HEK293 (cell line): ENCODE measurements around the gene CYP2A6.

Experiments
- CTCF ChIA-PET: fragments of 350-600 bp; formaldehyde crosslinking; extraction: SDS; loops from one replicate; lab custom pipeline; 2021; ENCODE audit warnings: antibody characterized with exemption; lab: Yijun Ruan, JAX
- POLR2A ChIA-PET: fragments of 300-600 bp; formaldehyde crosslinking; extraction: SDS; loops from one replicate; lab custom pipeline; 2020; ENCODE audit warnings: antibody characterized with exemption, inconsistent platforms; lab: Yijun Ruan, JAX
- H3K27ac ChIP-seq: fragments of 200-500 bp; sonication (Bioruptor generic); 2 replicates; pipeline ENCODE4 v1.5.1; 2014; ENCODE audit warnings: low read depth, low read length, control low read depth, inconsistent platforms; ENCODE audit errors: extremely low read depth
- H3K36me3 ChIP-seq, 2 experiments: fragments of 200-500 bp in 1 of 2; sonication (Bioruptor generic) in 1 of 2; 1 replicate in 1 of 2; 2 replicates in 1 of 2; pipeline ENCODE4 v1.5.1; 2014 to 2017; ENCODE audit warnings: inconsistent platforms in 2 of 2, low read length in 2 of 2; ENCODE audit not compliant: control insufficient read depth in 2 of 2, insufficient read depth in 1 of 2
- H3K4me1 ChIP-seq: fragments of 200-500 bp; sonication (Bioruptor generic); 2 replicates; pipeline ENCODE4 v1.5.1; 2014; ENCODE audit warnings: mild to moderate bottlenecking, low read length, inconsistent platforms; ENCODE audit not compliant: control insufficient read depth, insufficient read depth
- H3K4me3 ChIP-seq: 2 replicates; pipeline ENCODE4 v1.5.1; 2011; ENCODE audit warnings: low read depth, mild to moderate bottlenecking, control low read depth, low read length, moderate library complexity
- H3K9me3 ChIP-seq: fragments of 200-500 bp; sonication (Bioruptor generic); 2 replicates; pipeline ENCODE4 v1.5.1; 2014; ENCODE audit warnings: low read depth, low read length, inconsistent platforms; ENCODE audit not compliant: control insufficient read depth, insufficient read depth
- GLIS2 ChIP-seq: fragments of 450-650 bp; formaldehyde crosslinking; IDR thresholded peaks from 2 replicates; pipeline ENCODE4 v1.5.1; 2016; ENCODE audit warnings: missing biosample characterization, missing genetic modification characterization
- MEIS1 ChIP-seq: sonication (generic); formaldehyde crosslinking; IDR thresholded peaks from 2 replicates; pipeline ENCODE4 v1.8.1; 2022; ENCODE audit warnings: missing genetic modification reagents, mild to moderate bottlenecking, borderline replicate concordance
- MYNN ChIP-seq: fragments of 450-650 bp; formaldehyde crosslinking; IDR thresholded peaks from 2 replicates; pipeline ENCODE4 v1.5.1; 2016; ENCODE audit warnings: missing biosample characterization, missing genetic modification characterization, borderline replicate concordance
- MZF1 ChIP-seq: fragments of 450-650 bp; formaldehyde crosslinking; IDR thresholded peaks from 2 replicates; pipeline ENCODE4 v1.5.1; 2017; ENCODE audit warnings: missing biosample characterization, missing genetic modification characterization, borderline replicate concordance
- PRDM10 ChIP-seq: fragments of 450-650 bp; formaldehyde crosslinking; IDR thresholded peaks from 2 replicates; pipeline ENCODE4 v1.5.1; 2016; ENCODE audit warnings: missing biosample characterization, missing genetic modification characterization
- REPIN1 ChIP-seq: fragments of 450-650 bp; formaldehyde crosslinking; IDR thresholded peaks from 2 replicates; pipeline ENCODE4 v1.5.1; 2017; ENCODE audit warnings: missing biosample characterization, missing genetic modification characterization, low read depth
- SALL2 ChIP-seq: fragments of 450-650 bp; formaldehyde crosslinking; IDR thresholded peaks from 2 replicates; pipeline ENCODE4 v1.5.0; 2017; ENCODE audit warnings: missing biosample characterization, mild to moderate bottlenecking, missing genetic modification characterization, borderline replicate concordance
- SCRT1 ChIP-seq: fragments of 450-650 bp; formaldehyde crosslinking; IDR thresholded peaks from 2 replicates; pipeline ENCODE4 v1.5.1; 2016; ENCODE audit warnings: missing biosample characterization, missing genetic modification characterization, borderline replicate concordance
- SP3 ChIP-seq: fragments of 450-650 bp; formaldehyde crosslinking; IDR thresholded peaks from 2 replicates; pipeline ENCODE4 v1.5.1; 2016; ENCODE audit warnings: missing biosample characterization, missing genetic modification characterization
- ZFHX2 ChIP-seq: fragments of 450-650 bp; formaldehyde crosslinking; conservative IDR thresholded peaks from 2 replicates; pipeline ENCODE4 v1.5.1; 2016; ENCODE audit warnings: missing biosample characterization, missing genetic modification characterization
- ZNF155 ChIP-seq: fragments of 450-650 bp; formaldehyde crosslinking; IDR thresholded peaks from 2 replicates; pipeline ENCODE4 v1.5.1; 2016; ENCODE audit warnings: missing biosample characterization, missing genetic modification characterization
- ZNF175 ChIP-seq: fragments of 450-650 bp; formaldehyde crosslinking; IDR thresholded peaks from 2 replicates; pipeline ENCODE4 v1.5.1; 2016; ENCODE audit warnings: missing biosample characterization, missing genetic modification characterization
- ZNF350 ChIP-seq: fragments of 450-650 bp; formaldehyde crosslinking; IDR thresholded peaks from 2 replicates; pipeline ENCODE4 v1.5.0; 2017; ENCODE audit warnings: missing biosample characterization, mild to moderate bottlenecking, missing genetic modification characterization
- ZNF37A ChIP-seq: fragments of 450-650 bp; IDR thresholded peaks from 2 replicates; pipeline ENCODE4 v1.5.1; 2018; ENCODE audit warnings: missing biosample characterization, missing genetic modification characterization
- ZNF426 ChIP-seq: fragments of 450-650 bp; formaldehyde crosslinking; IDR thresholded peaks from 2 replicates; pipeline ENCODE4 v1.5.1; 2017; ENCODE audit warnings: missing biosample characterization, missing genetic modification characterization, mild to moderate bottlenecking, inconsistent platforms, moderate library complexity
- ZNF433 ChIP-seq: fragments of 450-650 bp; formaldehyde crosslinking; IDR thresholded peaks from 2 replicates; pipeline ENCODE4 v1.5.1; 2016; ENCODE audit warnings: missing biosample characterization, missing genetic modification characterization, low read depth
- ZNF510 ChIP-seq: fragments of 450-650 bp; formaldehyde crosslinking; IDR thresholded peaks from 2 replicates; pipeline ENCODE4 v1.5.1; 2018; ENCODE audit warnings: mild to moderate bottlenecking, missing genetic modification characterization, missing biosample characterization; ENCODE audit not compliant: insufficient replicate concordance
- ZNF561 ChIP-seq: fragments of 450-650 bp; IDR thresholded peaks from 2 replicates; pipeline ENCODE4 v1.5.1; 2018; ENCODE audit warnings: missing biosample characterization, missing genetic modification characterization, borderline replicate concordance
- ZNF600 ChIP-seq: fragments of 450-650 bp; formaldehyde crosslinking; IDR thresholded peaks from 2 replicates; pipeline ENCODE4 v1.5.1; 2016; ENCODE audit warnings: missing biosample characterization, missing genetic modification characterization
- ZNF645 ChIP-seq: fragments of 450-650 bp; formaldehyde crosslinking; IDR thresholded peaks from 2 replicates; pipeline ENCODE4; 2016; ENCODE audit warnings: missing biosample characterization, missing genetic modification characterization
- ZNF692 ChIP-seq: fragments of 450-650 bp; formaldehyde crosslinking; IDR thresholded peaks from 2 replicates; pipeline ENCODE4 v1.5.1; 2016; ENCODE audit warnings: missing biosample characterization, missing genetic modification characterization
- ZNF701 ChIP-seq: fragments of 450-650 bp; formaldehyde crosslinking; IDR thresholded peaks from 2 replicates; pipeline ENCODE4 v1.5.1; 2016; ENCODE audit warnings: missing biosample characterization, missing genetic modification characterization
- ZNF76 ChIP-seq: fragments of 450-650 bp; formaldehyde crosslinking; IDR thresholded peaks from 2 replicates; pipeline ENCODE4; 2016; ENCODE audit warnings: low read depth, missing biosample characterization, missing genetic modification characterization, borderline replicate concordance
- ZSCAN18 ChIP-seq: fragments of 450-650 bp; formaldehyde crosslinking; IDR thresholded peaks from 2 replicates; pipeline ENCODE4 v1.5.1; 2016; ENCODE audit warnings: missing biosample characterization, missing genetic modification characterization
- ZSCAN30 ChIP-seq: fragments of 450-650 bp; IDR thresholded peaks from 2 replicates; pipeline ENCODE4 v1.5.1; 2018; ENCODE audit warnings: missing biosample characterization, mild to moderate bottlenecking, missing genetic modification characterization, moderate library complexity

CYP2A6 gene

DNA sequence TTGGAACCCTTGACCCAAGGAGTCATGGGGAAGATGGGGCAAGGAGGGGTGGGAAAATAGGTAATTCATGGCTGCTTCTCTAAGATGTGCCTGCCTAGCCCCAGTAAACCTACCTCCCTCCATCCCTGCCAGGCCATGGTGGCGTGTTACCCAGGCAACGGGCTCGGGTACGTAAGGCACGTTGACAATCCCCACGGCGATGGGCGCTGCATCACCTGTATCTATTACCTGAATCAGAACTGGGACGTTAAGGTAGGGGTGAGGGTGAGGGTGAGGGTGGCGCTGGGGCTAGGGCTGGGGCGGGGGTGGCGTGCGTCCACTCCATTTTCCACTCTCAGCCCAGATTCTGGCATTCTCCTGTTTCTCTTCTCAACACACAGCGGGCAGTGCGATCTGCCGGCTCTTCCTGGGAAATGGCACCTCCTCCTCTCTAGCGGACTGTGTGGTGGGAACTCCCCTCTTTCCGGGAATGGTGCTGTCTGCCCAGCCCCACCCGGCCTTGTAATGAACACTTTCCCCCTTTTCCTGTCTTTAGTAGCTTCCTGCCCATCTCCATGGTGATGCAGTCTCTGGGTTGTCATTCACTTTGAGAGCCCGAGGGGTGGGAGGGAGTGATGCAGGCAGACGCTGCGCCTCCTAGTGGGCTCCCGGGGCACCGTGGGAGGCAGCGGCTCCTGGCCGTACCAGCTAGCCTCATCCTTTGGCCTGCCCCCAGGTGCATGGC lies 43.7 kb downstream of the CYP2A6 start (continued):
- peak; percentile 88 for TF ChIP-seq ZFHX2
- TF ChIP-seq ZNF350 (tag by site-specific recombination), result no peak
- peak; percentile 82 for TF ChIP-seq GLIS2 (tag by site-specific recombination)
- no peak for TF ChIP-seq ZNF510 (tag by site-specific recombination)
- TF ChIP-seq PRDM10 (tag by site-specific recombination), result peak; percentile 100

GRCh38 chr19:40805258-40805868 lies 44.9 kb downstream of the CYP2A6 start:
- H3K27ac ChIP-seq, result peak overlapping the region; percentile 67
- H3K36me3 ChIP-seq, result peaks cover 48 to 81% of the 10 kb centered on the region in 2 experiments
- peaks cover 73% of the 10 kb centered on the region for H3K4me1 ChIP-seq
- no peaks in the 10 kb centered on the region for H3K9me3 ChIP-seq
- ChIA-PET POLR2A (interaction anchor here (0.5 to 8.6 kb wide), 9 partner anchors 17 to 459 kb away, joined by 3 to 86 read pairs (median 5); partner anchors contain the start of genes ACTMAP, COQ8B, HNRNPUL1 and ITPKC), CTCF (interaction anchor here (0.5 to 5.6 kb wide), 21 partner anchors 9 to 670 kb away, joined by 3 to 77 read pairs (median 4); partner anchors contain the start of genes ACTMAP and SNRPA)
- no peak overlapping the region for H3K4me3 ChIP-seq
- TF ChIP-seq ZNF701, result no peak
- no peak for TF ChIP-seq ZNF37A
- TF ChIP-seq SALL2 (tag by site-specific recombination), result no peak
- no peak for TF ChIP-seq MZF1 (tag by site-specific recombination)
- TF ChIP-seq MEIS1 (CRISPR knock-in tag), result no peak
- no peak for TF ChIP-seq SP3 (tag by site-specific recombination)
- no peak for TF ChIP-seq MYNN (tag by site-specific recombination)
- no peak for TF ChIP-seq ZNF645 (tag by site-specific recombination)
- no peak for TF ChIP-seq ZSCAN30 (tag by site-specific recombination)
- TF ChIP-seq REPIN1 (tag by site-specific recombination), result no peak
- TF ChIP-seq ZNF426 (tag by site-specific recombination), result no peak
- TF ChIP-seq ZNF155, result no peak
- TF ChIP-seq ZNF433, result no peak
- TF ChIP-seq ZNF600 (tag by site-specific recombination), result no peak
- no peak for TF ChIP-seq ZNF175 (tag by site-specific recombination)
- TF ChIP-seq ZNF561 (tag by site-specific recombination), result no peak
- no peak for TF ChIP-seq ZNF76 (tag by site-specific recombination)
- no peak for TF ChIP-seq ZSCAN18 (tag by site-specific recombination)
- no peak for TF ChIP-seq ZNF692 (tag by site-specific recombination)
- TF ChIP-seq SCRT1 (tag by site-specific recombination), result peak; percentile 98
